Memory B cell (primary cell): ENCODE results near the gene TBC1D8B.
"Not testable (repeated sequence)": the region's sequence is repeated elsewhere in the genome, so short reads cannot be mapped to it uniquely, and the experiment has no call there.

ENCODE experiments used
- ATAC-seq: fragments of 150-1000 bp; cut with Tn5 transposase; 2 replicates; pipeline ENCODE4 v1.10.0; 2021; ENCODE audit warnings: low read depth, mild to moderate bottlenecking, moderate library complexity
- DNase-seq, 2 donors: peaks; one replicate each; pipeline ENCODE4 v3.0.0; 2022; ENCODE audit warnings: low spot score in 2 of 2
- H3K27ac Mint-ChIP-seq: one replicate; pipeline ENCODE4 v1.8.0; 2022; ENCODE audit warnings: mild to moderate bottlenecking, moderate library complexity, mixed read lengths
- H3K27me3 Mint-ChIP-seq: one replicate; pipeline ENCODE4 v1.8.0; 2022; ENCODE audit warnings: mixed read lengths
- H3K36me3 Mint-ChIP-seq: one replicate; pipeline ENCODE4 v1.8.0; 2022; ENCODE audit warnings: mild to moderate bottlenecking, mixed read lengths
- H3K4me1 Mint-ChIP-seq: one replicate; pipeline ENCODE4 v1.8.0; 2022; ENCODE audit warnings: mixed read lengths
- H3K4me3 Mint-ChIP-seq: one replicate; pipeline ENCODE4 v1.8.0; 2022; ENCODE audit warnings: mild to moderate bottlenecking, moderate library complexity, mixed read lengths
- H3K9me3 Mint-ChIP-seq: one replicate; pipeline ENCODE4 v1.8.0; 2022; ENCODE audit warnings: mixed read lengths

The TBC1D8B gene

GRCh38 chrX:106872796-106873195, 70.3 kb downstream of the TBC1D8B start:
- not testable (repeated sequence) for H3K27ac Mint-ChIP-seq, H3K9me3 Mint-ChIP-seq, DNase-seq, H3K36me3 Mint-ChIP-seq, H3K4me3 Mint-ChIP-seq, H3K27me3 Mint-ChIP-seq, H3K4me1 Mint-ChIP-seq, ATAC-seq

- Mint-ChIP-seq H3K27me3 (no peaks in the 10 kb centered on the region), H3K4me3 (no peak overlapping the region), H3K9me3 (no peaks in the 10 kb centered on the region), H3K36me3 (peaks cover 2% of the 10 kb centered on the region), H3K4me1 (no peaks in the 10 kb centered on the region), H3K27ac (no peak overlapping the region)
- ATAC-seq, result no peak
- no peak for DNase-seq
Observed at GRCh38 chrX:106874075-106874474, 71.6 kb downstream of the TBC1D8B start.

GRCh38 chrX:106875151-106875550, 72.7 kb downstream of the TBC1D8B start:
- H3K27me3 Mint-ChIP-seq, result no peaks in the 10 kb centered on the region
- ATAC-seq, result no peak
- no peak overlapping the region for H3K4me3 Mint-ChIP-seq
- peaks cover 2% of the 10 kb centered on the region for H3K36me3 Mint-ChIP-seq
- H3K9me3 Mint-ChIP-seq, result no peaks in the 10 kb centered on the region
- no peaks in the 10 kb centered on the region for H3K4me1 Mint-ChIP-seq
- no peak overlapping the region for H3K27ac Mint-ChIP-seq
- DNase-seq, result no peak

- Mint-ChIP-seq H3K9me3 (no peaks in the 10 kb centered on the region), H3K4me3 (no peak overlapping the region), H3K36me3 (no peaks in the 10 kb centered on the region), H3K27me3 (peaks cover 3% of the 10 kb centered on the region), H3K27ac (no peak overlapping the region), H3K4me1 (no peaks in the 10 kb centered on the region)
- DNase-seq, result no peak
- no peak for ATAC-seq
Observed at GRCh38 chrX:106889468-106889867, 87.0 kb downstream of the TBC1D8B start.

- no peaks in the 10 kb centered on the region for H3K36me3 Mint-ChIP-seq
- H3K9me3 Mint-ChIP-seq, result no peaks in the 10 kb centered on the region
- no peak overlapping the region for H3K27ac Mint-ChIP-seq
- no peak for DNase-seq
- peaks cover 3% of the 10 kb centered on the region for H3K27me3 Mint-ChIP-seq
- no peaks in the 10 kb centered on the region for H3K4me1 Mint-ChIP-seq
- no peak for ATAC-seq
- no peak overlapping the region for H3K4me3 Mint-ChIP-seq
Observed at GRCh38 chrX:106891762-106892460, 89.4 kb downstream of the TBC1D8B start.

GRCh38 chrX:106894392-106894909, 92.0 kb downstream of the TBC1D8B start:
- H3K36me3 Mint-ChIP-seq, result no peaks in the 10 kb centered on the region
- H3K9me3 Mint-ChIP-seq, result no peaks in the 10 kb centered on the region
- peak; percentile 31 to 33 for DNase-seq
- no peak overlapping the region for H3K27ac Mint-ChIP-seq
- peaks cover 3% of the 10 kb centered on the region for H3K27me3 Mint-ChIP-seq
- peak; percentile 38 for ATAC-seq
- no peak overlapping the region for H3K4me3 Mint-ChIP-seq
- H3K4me1 Mint-ChIP-seq, result no peaks in the 10 kb centered on the region

- no peaks in the 10 kb centered on the region for H3K4me1 Mint-ChIP-seq
Observed at GRCh38 chrX:106894978-106895452, 92.5 kb downstream of the TBC1D8B start.

GRCh38 chrX:106897259-106897658, 94.8 kb downstream of the TBC1D8B start:
- Mint-ChIP-seq H3K27ac (no peak overlapping the region), H3K9me3 (no peaks in the 10 kb centered on the region), H3K27me3 (no peaks in the 10 kb centered on the region), H3K4me3 (no peak overlapping the region), H3K4me1 (no peaks in the 10 kb centered on the region), H3K36me3 (no peaks in the 10 kb centered on the region)
- ATAC-seq (no peak), DNase-seq (no peak)

More at GRCh38 chrX:106894978-106895452, 92.5 kb downstream of the TBC1D8B start:
- no peak overlapping the region for H3K4me3 Mint-ChIP-seq
- DNase-seq, result no peak
- H3K27me3 Mint-ChIP-seq, result peaks cover 3% of the 10 kb centered on the region
- no peaks in the 10 kb centered on the region for H3K9me3 Mint-ChIP-seq
- ATAC-seq, result no peak
- H3K27ac Mint-ChIP-seq, result no peak overlapping the region
- H3K36me3 Mint-ChIP-seq, result no peaks in the 10 kb centered on the region

- Mint-ChIP-seq H3K4me3 (no peak overlapping the region), H3K36me3 (no peaks in the 10 kb centered on the region), H3K9me3 (no peaks in the 10 kb centered on the region), H3K27me3 (no peaks in the 10 kb centered on the region), H3K27ac (no peak overlapping the region), H3K4me1 (no peaks in the 10 kb centered on the region)
- ATAC-seq (peak; percentile 68), DNase-seq (peak in 1 of 2 donors; percentile 10)
Observed at GRCh38 chrX:106898462-106898861, 96.0 kb downstream of the TBC1D8B start.

GRCh38 chrX:106899276-106899675, 96.8 kb downstream of the TBC1D8B start:
- Mint-ChIP-seq H3K27me3 (no peaks in the 10 kb centered on the region), H3K4me3 (no peak overlapping the region), H3K4me1 (no peaks in the 10 kb centered on the region), H3K36me3 (no peaks in the 10 kb centered on the region), H3K9me3 (no peaks in the 10 kb centered on the region), H3K27ac (no peak overlapping the region)
- ATAC-seq (no peak), DNase-seq (no peak)

GRCh38 chrX:106899841-106900240, 97.4 kb downstream of the TBC1D8B start:
- DNase-seq (no peak), ATAC-seq (no peak)
- H3K4me1 Mint-ChIP-seq, result no peaks in the 10 kb centered on the region
- H3K9me3 Mint-ChIP-seq, result no peaks in the 10 kb centered on the region
- no peak overlapping the region for H3K4me3 Mint-ChIP-seq
- no peaks in the 10 kb centered on the region for H3K36me3 Mint-ChIP-seq
- no peaks in the 10 kb centered on the region for H3K27me3 Mint-ChIP-seq
- no peak overlapping the region for H3K27ac Mint-ChIP-seq

- no peaks in the 10 kb centered on the region for H3K27me3 Mint-ChIP-seq
- no peak overlapping the region for H3K4me3 Mint-ChIP-seq
- H3K27ac Mint-ChIP-seq, result no peak overlapping the region
- DNase-seq (no peak), ATAC-seq (no peak)
- no peaks in the 10 kb centered on the region for H3K4me1 Mint-ChIP-seq
- no peaks in the 10 kb centered on the region for H3K36me3 Mint-ChIP-seq
- no peaks in the 10 kb centered on the region for H3K9me3 Mint-ChIP-seq
Observed at GRCh38 chrX:106901341-106901740, 98.9 kb downstream of the TBC1D8B start.

- no peaks in the 10 kb centered on the region for H3K36me3 Mint-ChIP-seq
- DNase-seq (no peak), ATAC-seq (no peak)
- no peaks in the 10 kb centered on the region for H3K27me3 Mint-ChIP-seq
- H3K4me1 Mint-ChIP-seq, result no peaks in the 10 kb centered on the region
- no peak overlapping the region for H3K27ac Mint-ChIP-seq
- H3K4me3 Mint-ChIP-seq, result no peak overlapping the region
- H3K9me3 Mint-ChIP-seq, result no peaks in the 10 kb centered on the region
Observed at GRCh38 chrX:106901781-106902219, 99.3 kb downstream of the TBC1D8B start.

- no peak for ATAC-seq
- DNase-seq, result no peak
- Mint-ChIP-seq H3K27me3 (no peaks in the 10 kb centered on the region), H3K9me3 (no peaks in the 10 kb centered on the region), H3K27ac (no peak overlapping the region), H3K36me3 (no peaks in the 10 kb centered on the region), H3K4me1 (no peaks in the 10 kb centered on the region), H3K4me3 (no peak overlapping the region)
Observed at GRCh38 chrX:106902684-106903083, 100.2 kb downstream of the TBC1D8B start.

GRCh38 chrX:106903291-106903824, 100.9 kb downstream of the TBC1D8B start, which contains the start of gene RIPPLY1:
TSS of gene RIPPLY1 (minus strand) at chrX:106903341. CDS start at chrX:106903287, 54 bp downstream.
- no peak within 1 kb of the TSS for H3K27ac Mint-ChIP-seq
- ATAC-seq (no peak), DNase-seq (no peak)
- no peak within 1 kb of the TSS for H3K4me3 Mint-ChIP-seq
- H3K9me3 Mint-ChIP-seq, result no peaks in the 10 kb centered on the region
- H3K4me1 Mint-ChIP-seq, result no peaks in the 10 kb centered on the region
- H3K27me3 Mint-ChIP-seq, result no peaks in the 10 kb centered on the region
- H3K36me3 Mint-ChIP-seq, result no peaks in the 10 kb centered on the region
